Measurements from ENCODE around the gene CHKB.
A peak's percentile ranks its signal among the peaks of the same experiment; 100 is the strongest.

The CHKB gene

DNA sequence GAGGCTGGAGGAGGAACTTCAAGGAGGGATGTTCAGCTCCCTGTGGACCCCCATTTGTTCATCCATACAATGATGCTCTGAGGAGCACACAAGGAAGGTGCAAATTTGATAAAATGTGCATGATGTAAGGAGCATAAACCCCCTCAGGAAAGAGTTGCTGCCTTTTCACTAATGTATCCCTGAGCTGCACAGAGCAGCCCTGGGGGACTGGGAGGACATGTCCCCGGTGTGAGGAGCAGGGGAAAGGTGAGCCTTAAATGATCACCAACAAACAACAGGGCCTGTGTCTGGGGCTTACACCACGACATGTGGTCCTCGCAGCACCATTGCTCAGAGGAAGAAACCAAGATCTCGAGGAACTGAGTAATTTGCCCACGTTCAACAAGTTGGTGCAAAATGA lies 14.4 kb upstream of the CHKB start:
- no peak for DNase-seq

GRCh38 chr22:50595189-50595588 lies 12.5 kb upstream of the CHKB start:
- no peak for DNase-seq

- DNase-seq: no peak
These were observed 4.8 kb upstream of the CHKB start for GRCh38 chr22:50587407-50587806.

DNA sequence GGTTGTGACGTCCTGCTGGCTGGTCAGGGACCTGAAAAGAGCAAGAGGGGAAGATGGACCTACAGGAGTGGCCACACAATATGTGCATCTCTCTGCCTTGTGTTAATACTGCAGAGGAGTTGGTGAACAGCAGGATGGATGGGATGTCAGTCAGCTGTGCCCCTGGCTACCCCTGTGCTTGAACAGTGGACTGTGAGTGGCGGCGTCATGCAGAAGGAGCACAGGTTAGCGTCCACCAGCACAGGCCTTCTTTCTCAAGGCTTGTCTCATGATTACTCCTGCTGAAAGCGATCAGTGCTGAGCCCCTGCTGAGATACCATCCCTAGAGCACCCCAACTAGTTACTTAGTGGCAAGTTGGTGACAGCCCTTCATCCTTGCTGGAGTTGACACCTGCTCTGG lies 3.8 kb upstream of the CHKB start:
- no peak for DNase-seq

DNA sequence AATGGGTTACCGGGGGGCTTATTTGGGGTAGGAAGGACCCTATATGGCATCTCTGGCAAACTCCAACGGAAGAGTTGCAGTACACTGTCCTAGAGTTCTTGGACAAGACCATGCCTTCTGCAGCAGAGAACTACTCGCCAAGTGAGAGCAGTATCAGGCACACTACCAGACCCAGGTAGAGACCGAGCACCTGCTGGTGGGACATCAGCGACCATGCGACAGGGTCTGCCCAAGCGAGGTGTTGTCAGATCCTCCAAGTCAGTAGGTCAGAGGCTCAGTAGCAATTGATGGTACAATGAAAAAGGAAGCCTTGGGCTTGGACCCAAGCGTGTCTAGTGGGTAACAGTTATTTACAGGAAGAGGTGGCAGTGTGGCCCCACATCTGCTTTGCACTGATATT lies 3.1 kb upstream of the CHKB start:
- DNase-seq: no peak

DNA sequence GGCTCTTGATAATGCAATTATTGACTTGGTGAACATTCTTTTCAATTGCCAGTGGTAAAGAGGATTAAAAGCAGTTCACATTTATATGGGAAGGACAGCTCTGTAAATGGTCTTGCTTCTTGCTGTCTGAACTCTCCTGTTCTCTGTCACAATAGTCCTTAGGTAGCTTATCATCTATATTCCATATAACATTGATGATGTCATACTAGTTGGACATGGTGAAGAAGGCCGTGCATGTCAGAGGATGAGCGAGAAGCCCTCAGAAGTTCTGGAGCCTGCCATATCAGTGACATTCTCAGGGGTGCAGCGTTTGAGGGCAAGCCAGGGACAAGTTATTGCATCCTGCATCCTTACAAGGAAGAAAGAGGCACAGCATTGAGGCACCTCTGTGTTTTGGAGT lies 2.6 kb upstream of the CHKB start:
- DNase-seq: no peak

DNA sequence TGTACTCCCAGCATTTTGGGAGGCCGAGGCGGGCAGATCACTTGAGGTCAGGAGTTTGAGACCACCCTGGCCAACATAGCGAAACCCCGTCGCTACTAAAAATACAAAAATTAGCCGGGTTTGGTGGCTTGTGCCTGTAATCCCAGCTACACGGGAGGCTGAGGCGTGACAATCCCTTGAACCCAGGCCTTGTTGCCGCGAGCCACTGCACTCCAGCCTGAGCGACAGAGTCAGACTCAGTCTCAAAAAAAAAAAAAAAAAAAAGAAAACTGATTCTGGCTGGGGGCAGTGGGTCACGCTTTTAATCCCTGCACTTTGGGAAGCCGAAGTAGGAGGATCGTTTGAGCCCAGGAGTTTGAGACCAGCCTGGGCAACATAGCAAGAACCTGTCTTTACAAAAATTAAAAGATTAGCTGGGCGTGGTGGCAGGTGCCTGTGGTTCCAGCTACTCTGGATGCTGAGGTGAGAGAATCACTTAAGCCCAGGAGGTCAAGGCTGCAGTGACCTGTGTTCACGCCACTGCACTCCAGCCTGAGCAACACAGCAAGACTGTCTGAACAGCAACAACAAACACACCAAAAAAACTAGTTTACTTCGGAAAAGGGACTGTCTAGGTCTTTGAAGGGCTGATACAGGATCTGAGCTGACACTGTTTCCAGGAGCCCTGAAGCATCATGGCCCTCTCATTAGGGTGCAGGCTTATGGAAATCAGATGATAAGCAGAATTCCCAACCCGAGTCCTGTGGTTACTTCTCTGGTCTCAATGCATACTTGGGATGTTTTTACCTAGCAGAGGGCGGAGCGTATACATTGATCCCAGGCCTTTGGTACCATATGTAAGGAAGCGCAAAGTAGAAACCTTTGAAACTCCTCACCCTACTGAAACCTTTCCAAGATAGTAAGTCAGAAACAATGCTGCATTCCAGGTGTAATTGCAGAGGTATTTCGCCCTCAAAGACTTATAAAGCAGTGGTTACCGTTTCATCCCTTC lies 1.8 kb upstream of the CHKB start:
- no peak for DNase-seq

DNA sequence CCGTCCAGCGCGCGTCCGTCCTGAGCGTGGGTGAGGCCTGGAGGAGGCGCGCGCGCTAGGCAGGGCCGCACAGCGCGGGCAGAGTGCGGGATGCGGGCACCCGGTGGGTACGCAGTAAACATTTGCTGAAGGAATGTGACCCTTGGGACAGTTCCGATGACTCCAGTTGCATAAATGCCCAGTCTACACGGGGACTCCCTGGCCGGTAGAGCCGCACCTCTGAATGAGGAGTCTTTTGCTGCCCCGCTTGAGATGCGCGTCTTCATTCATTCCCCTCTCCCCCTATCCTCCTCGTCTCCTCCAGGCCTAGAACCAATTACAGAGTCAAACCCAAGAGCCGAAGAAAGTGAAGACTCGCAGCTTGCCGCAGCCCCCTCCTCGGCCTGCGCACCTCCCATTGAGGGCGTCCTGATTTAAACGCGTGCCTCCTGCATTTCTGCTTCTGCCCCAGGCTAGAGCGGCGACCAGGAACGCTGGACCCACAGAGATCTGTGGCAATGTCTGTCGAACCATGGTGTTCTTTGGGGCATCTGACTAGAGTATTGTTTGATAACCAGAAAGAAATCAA lies 729 bp upstream of the CHKB start:
- no peak for DNase-seq

GRCh38 chr22:50581950-50582492 lies 628 bp downstream of the CHKB start:
- DNase-seq: peak; percentile 70

- no peak for DNase-seq
These were observed 1.4 kb downstream of the CHKB start for GRCh38 chr22:50581031-50581949.

- no peak for DNase-seq
These were observed 2.9 kb downstream of the CHKB start for GRCh38 chr22:50579752-50580151.

GRCh38 chr22:50578776-50579310 lies 3.8 kb downstream of the CHKB start:
- no peak for DNase-seq

DNA sequence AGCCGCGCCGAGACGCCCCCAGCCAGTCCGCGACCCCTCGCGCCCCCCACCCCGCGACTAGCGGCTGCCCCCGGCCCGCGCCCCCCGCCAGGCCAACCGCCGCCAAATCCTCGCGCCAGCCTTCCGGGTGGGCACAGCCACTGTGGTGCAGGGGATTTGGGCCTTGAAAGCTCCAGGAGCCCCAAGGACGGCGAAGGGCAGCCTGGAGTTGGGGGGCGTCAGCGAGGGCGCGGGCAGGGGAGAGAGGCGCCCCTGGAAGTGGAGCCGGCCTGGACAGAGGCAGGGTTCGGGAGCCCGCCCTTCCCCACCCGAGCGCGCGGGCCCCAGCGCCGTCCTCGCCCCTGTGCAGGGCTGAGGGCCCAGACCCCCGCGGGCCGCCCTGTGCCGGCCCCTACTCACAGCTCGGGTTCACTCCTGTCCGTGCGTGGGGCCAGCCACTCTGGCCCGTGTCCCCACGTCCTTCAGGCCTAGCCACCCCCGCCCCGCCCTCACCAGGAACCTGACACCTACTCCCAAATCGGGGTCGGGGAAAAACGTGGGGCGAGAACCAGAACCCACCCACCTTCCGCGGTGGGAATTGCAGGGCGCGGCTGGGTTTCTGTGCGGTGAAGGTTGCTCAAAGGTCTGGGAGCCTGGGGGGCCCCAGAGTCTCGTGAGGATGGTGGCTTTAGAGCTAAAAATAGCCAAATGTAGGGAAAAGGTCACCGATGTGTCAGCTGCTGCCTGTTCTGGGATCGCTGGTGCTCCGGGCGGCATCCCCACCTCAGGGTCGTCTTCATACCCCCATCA lies 4.5 kb downstream of the CHKB start, which contains the start of gene CPT1B:
TSS of gene CPT1B (minus strand) at position 441 of the 789 bp plus-strand sequence. CDS start 512 bp downstream, outside the sequence.
- DNase-seq: no peak

- no peak for DNase-seq
These were observed 5.0 kb downstream of the CHKB start for GRCh38 chr22:50577697-50577986.

DNA sequence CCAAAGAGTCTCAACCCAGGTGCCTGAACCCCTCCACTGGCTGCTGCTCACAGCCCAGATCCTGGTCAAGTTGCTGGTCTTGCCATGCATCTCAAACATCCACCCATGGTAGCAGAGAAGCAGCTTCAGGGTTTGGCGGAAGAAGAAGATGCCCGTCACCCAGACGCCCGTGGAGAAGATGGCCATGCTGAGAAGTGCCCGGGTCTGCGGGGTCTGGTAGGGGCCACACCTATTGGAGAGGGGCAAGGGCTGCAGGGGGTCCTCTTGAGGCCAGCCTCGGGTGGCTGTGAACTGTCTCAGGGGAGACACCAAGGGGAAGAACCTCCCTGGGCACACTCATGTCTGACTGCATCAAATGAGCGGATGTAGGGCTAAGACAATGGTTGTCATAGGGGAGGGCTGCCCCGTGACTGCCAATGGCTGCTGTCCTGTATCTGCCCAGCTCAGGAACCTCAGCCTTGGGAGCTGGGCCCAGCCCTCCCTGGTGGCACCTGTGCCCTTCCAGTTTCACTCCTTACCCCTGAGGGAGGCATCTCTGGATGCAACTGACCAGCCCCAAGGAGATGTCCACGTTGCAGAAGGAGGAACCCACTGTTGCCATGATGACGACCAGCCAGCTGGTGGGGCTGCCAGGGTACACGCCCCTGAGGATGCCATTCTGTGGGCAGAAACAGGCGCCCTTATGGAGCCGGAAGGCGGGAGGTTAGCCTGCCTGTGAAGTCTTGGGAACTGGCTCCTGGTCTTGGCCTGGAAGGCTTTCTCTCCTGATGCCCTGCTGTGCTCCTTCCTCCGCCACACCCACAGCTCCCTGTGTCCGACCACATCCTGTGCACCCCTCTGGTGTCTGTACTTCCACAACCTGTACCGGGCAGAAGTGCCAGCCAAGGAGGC lies 5.6 kb downstream of the CHKB start:
- DNase-seq: no peak

GRCh38 chr22:50576070-50576469 lies 6.6 kb downstream of the CHKB start:
- DNase-seq: peak; percentile 62

GRCh38 chr22:50575426-50575941 lies 7.2 kb downstream of the CHKB start:
- DNase-seq: no peak

GRCh38 chr22:50574383-50574755 lies 8.3 kb downstream of the CHKB start:
- DNase-seq: no peak

- DNase-seq: no peak
These were observed 8.9 kb downstream of the CHKB start for GRCh38 chr22:50573491-50574382.

GRCh38 chr22:50572965-50573364 lies 9.7 kb downstream of the CHKB start:
- no peak for DNase-seq
